Activated CD4-positive, CD25-positive, alpha-beta regulatory T cell treated with anti-CD3 and anti-CD28 coated beads, Interleukin-2, amount 50 U/mL, for 16 hours (primary cell): ENCODE measurements around the gene ATP13A5.

Experiments
- DNase-seq: peaks from one replicate; pipeline ENCODE4 v3.0.0-alpha.2; 2020; ENCODE audit warnings: low read depth, low spot score

Gene ATP13A5

DNA sequence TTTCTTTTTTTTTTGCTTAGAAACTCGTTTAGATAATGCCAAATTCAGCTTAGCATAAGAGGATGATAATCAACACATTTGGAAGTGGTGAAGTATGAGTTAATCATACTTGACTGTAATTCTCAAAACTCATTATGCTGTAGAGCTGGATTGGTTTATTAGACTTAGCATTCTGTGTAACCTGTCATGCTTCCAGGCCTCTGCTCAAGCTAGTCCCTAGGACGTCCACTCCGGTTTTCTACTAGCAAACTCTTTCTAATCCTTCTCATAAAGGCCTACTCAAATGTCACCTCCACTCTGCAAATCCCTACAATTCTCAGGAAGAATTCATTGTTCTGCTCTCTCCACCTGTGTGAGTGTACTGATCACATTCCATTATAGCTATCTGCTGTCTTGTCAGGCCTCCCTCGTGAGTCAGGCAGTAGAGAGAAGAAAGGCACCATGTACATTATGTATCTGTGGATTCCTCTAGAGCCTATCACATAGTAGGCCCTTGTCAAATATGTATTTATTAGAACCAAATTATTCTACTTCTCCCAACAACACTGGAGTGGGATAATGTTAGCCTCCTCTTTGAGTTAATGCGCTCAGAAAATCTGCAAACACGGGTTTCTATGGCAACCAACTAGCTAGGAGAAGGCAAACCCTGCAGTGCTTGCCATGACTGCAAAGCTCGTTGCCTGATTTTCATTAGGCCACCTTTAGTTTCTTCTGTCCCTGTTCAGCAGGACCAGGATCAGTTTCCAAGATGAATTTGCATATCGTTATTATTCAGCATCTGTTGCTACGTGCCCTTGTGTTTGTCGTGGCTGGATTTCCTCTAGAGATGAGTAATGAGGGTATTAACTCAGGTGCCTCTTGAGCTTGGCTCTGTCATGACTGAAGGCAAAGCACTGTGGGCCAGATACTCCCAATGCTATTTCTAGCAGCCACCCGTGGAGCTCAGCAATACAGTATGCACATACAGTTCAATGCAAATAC is 30.7 kb downstream of the ATP13A5 start:
- DNase-seq, result no peak

DNA sequence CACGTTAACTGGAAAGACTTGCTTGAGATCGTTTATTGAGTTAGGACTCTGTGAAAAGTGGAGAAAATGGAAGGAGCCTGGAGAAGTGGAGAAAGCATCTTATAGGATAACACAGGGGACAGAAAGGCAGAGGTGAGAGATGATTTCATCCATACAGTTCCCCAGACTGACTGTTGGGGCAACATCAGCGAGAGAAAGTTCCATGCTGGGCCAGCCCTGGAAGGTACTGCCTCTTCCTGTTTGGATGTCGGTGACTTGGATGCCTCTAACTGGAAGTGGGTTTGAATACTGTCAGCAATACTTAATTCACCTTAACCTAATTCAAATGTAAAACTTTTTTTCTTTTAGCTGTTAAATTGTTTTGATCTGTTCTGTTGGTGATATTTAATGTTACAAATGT is 32.3 kb downstream of the ATP13A5 start:
- no peak for DNase-seq

DNA sequence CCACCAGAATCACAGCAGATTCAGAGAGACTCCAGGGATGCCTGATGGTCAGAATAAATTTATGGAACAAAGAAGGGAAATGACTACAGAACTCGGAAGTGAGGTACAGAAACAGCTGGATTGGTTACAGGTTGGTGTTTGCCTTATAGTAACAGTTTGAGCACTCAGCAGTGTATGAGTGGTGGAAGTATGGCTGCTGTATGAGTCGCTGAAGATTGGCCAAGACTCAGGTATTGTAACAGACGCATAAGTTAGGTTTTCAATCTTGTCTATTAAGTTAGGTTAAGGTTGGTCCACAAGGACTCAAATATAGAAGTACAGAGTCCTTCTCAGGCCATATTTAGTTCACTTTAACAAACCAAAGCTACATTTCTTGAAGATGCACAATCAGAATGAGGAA is 33.1 kb downstream of the ATP13A5 start:
- DNase-seq, result no peak

DNA sequence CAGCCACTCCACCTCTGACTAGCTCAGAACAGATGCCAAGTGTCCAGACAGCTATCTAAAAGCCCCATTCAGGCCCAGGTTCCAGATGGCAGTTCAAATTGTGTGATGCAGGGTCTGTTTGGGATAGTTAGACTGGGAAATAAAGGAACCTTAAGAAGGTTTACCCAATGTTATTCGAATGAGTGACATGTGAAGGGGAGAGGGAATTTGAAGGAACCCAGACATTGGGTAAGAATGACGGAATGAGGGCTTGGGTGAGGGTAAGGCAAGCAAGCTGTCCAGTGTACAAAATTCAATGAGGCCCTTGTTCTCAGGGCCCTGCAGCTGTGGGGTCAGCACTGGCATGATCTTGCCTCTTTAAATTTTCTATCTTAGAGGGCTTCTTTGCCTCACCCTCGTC is 34.1 kb downstream of the ATP13A5 start:
- DNase-seq, result no peak

DNA sequence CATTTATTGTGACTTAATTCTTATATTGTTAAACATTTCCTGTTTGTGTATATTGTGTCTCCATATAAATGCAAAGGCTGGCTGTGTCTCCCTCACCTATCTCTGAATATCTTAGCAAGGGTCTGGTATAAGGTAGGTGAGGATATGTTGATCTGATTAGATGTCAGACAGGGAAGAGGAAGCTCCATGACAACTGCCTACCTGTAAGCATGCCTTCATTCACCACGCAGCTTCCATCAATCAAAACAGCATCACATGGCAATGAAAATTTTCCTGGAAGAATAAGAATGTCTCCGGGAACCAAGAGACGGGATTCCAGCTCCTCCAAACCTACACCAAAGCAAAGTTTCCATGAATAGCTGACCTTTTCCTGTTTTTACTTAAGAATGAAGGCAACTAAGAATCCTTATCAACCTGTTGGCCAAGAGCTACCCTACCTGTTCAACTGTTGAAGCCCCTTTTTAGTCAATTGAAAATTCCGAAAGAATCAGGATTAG is 34.8 kb downstream of the ATP13A5 start:
- DNase-seq, result no peak

DNA sequence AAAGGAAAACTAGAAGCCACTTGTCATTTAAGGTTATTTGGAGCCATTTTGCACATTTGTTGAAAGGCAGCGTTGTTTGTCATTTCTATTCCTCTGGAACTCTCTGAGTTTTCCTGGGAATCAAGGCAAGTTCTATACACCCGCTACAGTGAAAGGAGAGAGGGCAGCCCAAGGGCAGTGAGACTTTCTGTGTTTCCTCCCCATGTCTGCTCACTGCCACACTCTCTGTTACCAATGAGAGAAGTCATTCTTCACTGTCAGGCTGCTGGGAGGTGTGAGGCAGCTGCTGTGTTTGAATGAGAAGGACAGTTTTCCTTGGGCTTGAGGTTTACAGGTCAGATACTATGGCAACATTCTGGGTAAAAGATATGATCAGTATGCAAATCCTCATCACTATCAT is 36.0 kb downstream of the ATP13A5 start:
- no peak for DNase-seq

DNA sequence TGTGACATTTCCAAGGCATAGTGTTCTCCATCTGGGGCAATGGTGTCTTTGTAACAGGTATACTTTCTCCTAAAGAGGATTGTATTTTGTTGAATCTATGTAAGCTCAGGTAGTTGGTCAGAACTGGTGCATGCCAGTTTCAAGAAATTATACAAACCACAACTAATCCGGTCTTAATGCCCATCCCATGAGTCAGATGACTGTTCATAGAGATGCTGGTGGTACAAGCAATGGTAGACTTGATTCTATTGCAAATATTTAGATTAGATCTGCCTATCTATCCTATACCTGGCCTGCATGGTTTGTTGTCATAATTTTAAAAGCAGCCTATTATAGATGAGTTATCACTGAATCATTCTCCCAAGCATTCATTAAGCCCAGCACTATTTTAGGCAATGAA is 43.5 kb downstream of the ATP13A5 start:
- DNase-seq, result no peak

DNA sequence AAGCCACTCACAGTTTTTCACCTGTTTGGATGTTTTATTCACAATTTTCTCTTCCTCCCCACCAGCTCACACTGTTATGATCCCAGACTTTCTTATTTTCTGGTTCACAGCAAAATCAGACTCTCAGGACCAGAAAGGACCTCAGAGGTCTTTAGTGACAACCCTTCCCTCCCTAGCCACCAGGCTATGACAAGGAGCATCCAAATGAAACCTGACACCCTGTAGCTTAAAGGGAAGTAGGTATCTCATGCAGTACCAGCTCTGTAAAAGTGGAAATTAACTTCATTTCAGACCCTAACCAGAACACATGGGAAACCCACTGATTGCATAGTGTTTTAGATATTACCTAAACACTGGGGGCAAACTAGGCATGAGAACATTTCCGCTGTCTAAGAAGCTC is 45.3 kb downstream of the ATP13A5 start:
- no peak for DNase-seq

DNA sequence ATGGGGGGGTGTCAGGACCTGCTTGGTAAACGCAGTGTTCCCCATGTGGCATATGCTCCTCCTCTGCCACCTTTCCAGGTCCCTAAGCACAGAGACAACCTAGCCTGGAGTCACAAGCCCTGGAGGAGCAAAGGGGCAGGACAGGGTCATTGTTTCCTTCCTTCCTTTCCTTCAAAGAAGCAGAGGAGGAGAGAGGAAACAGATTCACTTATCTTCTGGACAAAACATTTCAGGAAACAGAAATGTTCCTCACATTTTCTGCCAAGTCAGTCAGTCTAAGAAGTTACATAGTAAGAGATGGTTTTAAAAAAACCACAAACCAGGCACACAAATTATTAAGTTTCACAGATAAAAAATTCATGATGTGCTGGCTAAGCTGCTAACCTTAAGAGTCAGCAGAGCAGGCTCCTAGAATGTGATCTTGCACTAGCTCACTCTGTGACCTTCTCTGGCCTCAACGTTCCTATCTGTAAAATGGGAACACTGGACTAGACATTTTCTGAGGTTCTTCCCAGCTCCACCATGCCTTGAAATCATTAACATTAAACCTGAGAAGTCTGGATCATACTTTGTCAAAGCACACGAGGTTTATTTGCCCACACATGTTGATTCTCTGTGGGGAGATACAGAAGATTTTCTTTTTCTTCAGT is 47.9 kb downstream of the ATP13A5 start:
- DNase-seq, result no peak

DNA sequence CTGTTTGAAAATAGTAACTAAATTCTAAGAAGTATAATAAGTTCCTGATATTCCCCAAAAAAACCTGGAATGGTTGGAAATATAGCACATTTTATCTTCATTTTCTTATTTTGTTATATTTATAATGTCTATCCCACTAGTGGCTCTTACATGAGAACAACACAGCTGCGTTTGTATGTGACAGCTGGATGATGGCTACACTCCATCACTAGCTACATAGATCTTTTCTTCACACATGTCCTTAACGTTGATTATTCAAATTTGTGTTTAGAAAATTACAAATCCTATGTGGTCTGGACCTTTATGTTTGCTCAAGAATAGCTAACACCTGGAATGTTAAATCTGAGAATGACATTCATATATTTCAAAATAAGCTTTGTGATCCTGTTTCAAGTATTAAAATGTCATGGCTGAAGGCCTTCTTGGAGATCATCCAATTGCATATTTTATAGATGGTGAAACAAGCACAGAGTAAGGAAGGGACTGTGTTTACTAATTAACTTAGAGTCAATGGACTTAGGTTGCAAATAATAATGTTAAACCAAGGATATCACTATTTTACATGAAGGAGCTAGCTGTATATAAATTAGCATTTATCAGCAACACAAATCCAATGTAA is 60.8 kb downstream of the ATP13A5 start:
- no peak for DNase-seq

DNA sequence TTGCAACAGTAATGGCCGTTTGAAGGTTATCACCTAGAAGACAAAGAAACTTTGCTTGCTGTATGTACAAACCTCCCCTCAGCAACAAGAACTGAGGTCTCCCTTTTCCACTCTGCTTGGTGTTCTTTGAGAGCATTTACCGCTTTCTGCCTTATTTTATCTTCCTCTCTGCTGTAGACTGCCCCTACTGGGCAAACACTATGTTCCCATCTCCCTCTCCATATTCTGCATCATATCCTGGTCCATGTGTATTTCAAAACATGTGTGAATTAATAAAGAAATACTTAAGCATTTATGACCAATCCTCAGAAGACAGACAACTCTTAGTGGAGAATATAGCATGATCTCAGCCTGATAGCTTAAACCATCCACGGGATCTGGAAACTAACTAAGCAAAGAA is 64.4 kb downstream of the ATP13A5 start:
- DNase-seq, result no peak

DNA sequence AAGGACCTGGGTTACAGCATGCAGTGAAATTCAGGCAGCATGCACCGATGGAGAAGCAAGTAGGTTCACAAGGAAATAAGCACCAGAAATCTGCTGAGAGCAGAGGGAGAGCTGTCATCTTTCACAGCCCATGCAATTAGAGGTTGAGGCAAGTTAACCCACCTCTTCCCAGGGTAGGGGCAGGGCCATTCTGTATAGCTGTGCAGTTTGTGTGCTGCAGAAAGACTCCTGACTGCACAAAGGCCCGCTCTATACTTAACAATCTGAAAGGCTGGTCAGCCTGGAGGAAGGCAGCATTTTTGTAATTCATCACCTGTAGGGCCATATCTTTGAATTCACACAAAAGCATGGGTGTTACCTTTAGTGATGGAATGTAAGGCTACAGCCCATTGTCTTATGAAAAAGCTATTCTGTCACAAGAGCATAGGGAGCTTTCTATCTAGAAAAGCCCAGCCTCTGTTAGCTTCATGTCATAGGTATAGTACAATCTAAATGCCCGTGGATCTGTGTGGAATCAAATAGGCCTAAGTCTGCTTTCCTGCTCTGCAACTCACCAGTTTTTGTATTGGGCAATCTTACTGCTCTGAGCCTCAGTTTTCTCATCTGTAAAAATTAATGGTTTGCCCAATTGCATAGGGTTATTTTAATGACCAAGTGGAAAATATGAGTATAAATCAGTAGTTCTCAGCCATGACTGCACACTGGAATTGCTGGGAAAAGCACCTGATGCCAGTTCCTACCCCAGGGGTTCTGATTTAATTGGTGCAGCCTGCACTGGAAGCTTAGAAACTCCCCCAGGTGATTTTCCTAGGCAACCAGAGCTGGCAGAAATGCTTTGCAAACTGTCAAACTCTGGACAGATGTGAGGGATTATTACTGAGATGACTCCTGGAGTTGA is 65.2 kb downstream of the ATP13A5 start:
- DNase-seq, result no peak

DNA sequence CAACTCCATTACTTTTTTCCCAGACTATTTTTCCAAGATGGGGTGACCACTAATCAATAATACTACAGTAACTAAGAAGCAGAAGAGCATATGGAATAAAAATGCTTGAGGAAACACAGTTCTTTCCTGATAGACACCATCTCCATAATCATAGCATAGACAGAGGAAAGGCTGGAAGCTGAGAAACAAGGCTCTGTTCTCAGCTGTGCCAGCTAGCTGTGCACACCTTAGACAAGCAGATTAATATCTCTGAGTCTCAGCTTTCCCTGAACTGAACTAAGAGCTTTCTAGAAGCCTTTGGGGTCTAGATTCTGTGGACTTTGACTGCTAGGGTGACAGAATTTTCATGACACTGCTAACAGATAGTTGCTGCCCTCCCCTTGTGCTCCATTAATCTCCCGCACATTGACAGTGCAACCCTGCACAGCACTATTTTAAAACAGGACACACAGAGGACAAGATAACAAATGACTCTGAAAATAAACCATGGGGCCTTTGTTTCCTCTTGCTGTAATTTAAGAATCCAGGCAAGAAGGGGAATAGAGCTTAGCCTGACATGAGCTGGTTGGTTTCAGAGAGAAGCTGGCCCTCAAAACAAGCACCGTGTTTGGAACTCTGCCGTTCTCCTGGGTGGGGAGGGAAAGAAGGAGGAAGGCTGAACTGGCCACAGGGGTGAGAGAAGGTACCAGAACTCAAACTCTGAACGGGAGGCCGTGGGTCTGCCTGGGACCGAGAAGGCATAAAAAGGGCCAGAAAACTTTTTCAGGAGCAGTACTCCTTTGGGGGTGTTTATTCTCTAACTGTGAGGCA is 67.4 kb downstream of the ATP13A5 start:
- DNase-seq, result no peak

DNA sequence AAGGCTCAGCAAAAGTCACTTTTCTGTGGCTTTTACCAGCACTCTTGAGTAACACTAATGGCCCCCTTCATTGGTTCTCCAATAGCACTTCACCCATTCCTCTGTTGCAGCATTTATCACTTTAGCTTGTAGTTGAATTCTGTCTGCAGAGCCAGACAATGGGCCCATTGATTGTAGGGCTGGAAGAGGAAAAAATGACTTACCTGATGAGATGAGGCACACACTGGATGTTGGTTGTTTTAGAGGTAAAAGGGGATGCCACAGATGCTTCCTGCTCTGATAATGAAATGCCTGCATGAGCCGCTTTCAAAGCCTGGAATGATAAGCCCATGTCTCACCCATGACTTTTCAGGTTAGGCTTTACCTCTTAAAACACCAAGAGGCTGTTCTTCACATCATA is 73.2 kb downstream of the ATP13A5 start:
- DNase-seq, result no peak

DNA sequence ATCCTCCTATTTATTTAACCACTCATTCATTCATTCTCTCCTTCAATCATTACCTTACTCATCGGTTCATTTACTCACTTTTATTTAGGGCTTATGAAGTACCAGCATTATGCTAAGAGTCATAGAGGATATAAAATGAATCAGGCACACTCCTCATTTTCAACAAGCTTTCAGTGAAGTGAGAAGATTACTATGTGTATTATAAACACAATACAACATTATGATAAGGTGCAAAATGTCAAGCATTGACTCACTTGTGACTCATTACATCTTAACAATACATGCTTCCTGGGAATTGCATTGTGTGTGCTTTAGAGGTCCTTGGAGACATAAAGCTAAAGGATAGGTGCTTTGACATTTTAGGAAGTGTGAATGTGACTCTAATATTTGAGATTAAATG is 77.1 kb downstream of the ATP13A5 start:
- DNase-seq, result no peak

DNA sequence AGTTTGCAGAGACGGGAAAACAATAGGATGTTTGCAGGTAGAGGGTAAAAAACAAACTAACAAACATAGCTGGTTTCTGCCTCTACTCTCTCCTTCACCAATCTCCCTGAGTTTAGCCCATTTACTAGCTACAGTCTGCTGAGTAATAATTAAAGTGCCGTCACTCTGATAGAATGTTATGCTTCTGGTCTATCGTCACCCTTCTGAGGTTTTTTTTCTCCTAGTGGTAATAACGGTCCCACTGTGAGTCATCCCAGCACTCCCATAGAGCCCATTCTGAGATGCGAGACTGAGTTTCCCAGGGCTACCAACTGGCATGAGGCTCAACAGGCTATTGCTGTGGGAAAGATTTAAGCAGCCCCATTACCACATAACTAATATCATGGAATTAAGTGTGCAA is 81.1 kb downstream of the ATP13A5 start:
- no peak for DNase-seq

DNA sequence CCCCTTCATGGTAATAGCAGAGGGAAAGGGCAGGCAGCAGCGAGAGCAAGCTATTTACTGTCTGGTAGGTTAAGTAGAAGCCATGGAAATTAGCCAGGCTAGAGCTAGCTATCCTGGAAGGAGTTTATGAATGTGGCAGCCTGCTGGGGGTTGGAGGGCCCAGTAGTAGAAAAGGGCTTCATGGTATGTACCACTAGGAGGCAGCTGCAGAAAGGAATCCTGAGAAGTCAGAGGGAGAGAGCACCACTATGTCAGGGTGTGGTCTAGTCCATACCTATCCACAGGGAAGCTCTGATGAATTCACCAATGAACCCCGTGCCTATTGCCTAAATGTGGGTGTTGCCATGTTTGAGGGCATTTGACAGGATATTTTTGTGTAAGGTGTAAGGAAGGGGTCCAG is 82.6 kb downstream of the ATP13A5 start:
- no peak for DNase-seq

DNA sequence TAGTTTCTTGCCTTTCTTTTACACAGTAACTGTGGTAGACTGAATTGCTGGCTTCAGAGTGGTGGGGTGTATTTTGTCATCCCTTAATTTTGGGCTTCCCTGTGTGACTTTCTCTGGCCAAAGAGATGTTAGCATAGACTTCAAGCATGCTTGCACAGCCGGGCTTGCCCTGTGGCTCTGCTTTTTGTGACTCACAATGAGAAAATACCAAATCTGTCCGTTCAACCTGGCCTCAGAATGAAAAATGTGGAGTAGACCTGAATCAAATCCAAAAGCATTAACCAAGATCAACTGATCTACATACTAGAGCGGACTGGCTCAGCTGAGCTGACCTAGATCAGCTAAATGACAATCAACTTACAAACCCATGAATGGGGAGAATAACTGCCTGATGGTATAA is 86.2 kb downstream of the ATP13A5 start:
- no peak for DNase-seq

DNA sequence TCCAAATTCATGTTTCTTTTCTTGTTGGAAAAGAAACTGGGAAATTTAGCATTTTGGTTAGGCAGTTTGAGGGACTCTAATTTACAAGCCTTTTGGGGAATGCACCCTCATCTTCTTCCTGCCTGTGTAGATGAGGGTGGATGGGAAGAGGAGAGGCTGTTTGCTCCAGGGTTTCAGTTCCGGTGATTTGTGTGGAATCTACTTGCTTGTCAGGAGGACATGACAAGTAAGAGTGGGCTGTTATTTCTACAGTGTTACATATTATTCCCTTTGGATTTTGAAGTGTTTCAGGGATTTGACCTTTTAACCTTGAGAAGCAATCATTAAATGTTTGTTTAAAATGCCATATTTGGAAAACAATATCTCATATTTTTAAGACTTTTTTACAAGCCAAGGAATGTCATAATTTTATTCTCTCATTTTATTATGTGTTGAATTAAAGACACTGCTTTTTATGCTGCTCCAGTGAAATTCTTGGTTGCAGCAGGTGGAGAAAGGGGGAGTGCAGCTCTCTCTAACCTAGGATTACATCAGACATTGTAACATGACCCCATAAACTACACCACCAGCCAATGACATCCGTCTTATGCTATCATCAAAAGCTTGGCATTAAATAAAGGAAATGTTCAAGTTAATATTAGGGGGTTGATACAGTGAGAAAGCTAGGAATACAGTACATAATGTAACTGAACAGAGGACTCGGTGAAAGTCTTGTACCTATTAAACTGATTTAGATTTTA is 107.3 kb downstream of the ATP13A5 start:
- DNase-seq, result no peak

DNA sequence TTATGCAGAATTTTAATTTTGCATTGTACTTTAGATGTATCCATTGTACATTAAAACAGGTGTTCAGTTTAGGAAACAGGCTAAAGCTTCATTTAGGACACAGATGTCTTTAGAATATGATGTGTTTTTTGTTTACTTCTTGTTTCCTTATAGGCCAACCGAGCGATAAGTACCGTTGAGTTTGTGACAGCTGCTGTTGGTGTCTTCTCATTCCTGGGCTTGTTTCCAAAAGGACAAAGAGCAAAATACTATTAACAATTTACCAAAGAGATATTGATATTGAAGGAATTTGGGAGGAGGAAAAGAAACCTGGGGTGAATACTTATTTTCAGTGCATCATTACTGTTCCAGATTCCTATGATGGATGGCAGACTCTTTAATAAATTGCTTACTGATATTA is 108.1 kb downstream of the ATP13A5 start:
- DNase-seq, result no peak
